Urinary bladder (tissue), 4 donors: Measurements from ENCODE around the gene RGP1. TPM values are rescaled to one million over a fixed set of nuclear protein-coding genes. Genes with fewer than 3 reads are reported as not detected.

Experiments used
- DNase-seq: peaks from one replicate; pipeline ENCODE4 v3.0.0-alpha.2; 2015; ENCODE audit errors: extremely low spot score
- H3K27ac ChIP-seq: one replicate; pipeline ENCODE4 v1.5.1; 2013; ENCODE audit warnings: low read depth, mild to moderate bottlenecking, moderate library complexity
- H3K36me3 ChIP-seq: one replicate; pipeline ENCODE4 v1.6.1; 2013; ENCODE audit warnings: mild to moderate bottlenecking, moderate library complexity; ENCODE audit not compliant: insufficient read depth
- H3K4me1 ChIP-seq: one replicate; pipeline ENCODE4 v1.6.1; 2013; ENCODE audit warnings: mild to moderate bottlenecking, moderate library complexity; ENCODE audit not compliant: insufficient read depth
- H3K4me3 ChIP-seq: one replicate; pipeline ENCODE4 v1.5.1; 2013; ENCODE audit warnings: low read depth, low read length
- WGBS: extraction: QIAGEN DNeasy Blood & Tissue Kit; methylation state at CpG from one replicate; pipeline ENCODE4 v1.1.7; 2013; 5-methylcytosine and 5-hydroxymethylcytosine counted together
- polyA plus RNA-seq: library from polyadenylated mRNA; stranded (reverse); fragments of 200-250 nt; gene quantifications from one replicate; pipeline ENCODE4 v1.2.3, GENCODE V29; 2013
- total RNA-seq: library from RNA; depleted of rRNA; stranded (reverse); fragments of >200 nt; gene quantifications from one replicate; pipeline ENCODE4 v1.2.3, GENCODE V29; 2014
- donor health status: healthy with polysubstance abuse.
- donor health status: healthy.

RGP1 gene
- total and polyA plus RNA-seq, 2 donors = 12.1 to 16.7 TPM

DNA sequence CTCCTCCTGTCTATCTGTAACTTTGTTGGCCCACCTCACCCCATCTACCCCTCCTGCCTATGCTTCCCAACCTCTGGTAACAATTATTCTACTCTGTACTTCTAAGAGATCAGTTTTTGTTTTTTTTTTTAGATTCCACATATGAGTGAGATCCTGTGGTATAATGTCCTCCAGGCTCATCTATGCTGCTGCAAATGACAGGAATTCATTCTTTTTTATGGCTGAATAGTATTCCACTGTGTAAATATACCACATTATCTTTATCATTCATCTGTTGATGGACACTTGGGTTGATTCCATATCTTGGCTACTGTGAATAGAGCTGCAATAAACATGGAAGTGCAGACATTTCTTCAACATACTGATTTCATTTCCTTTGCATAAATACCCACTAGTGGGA, 34.3 kb downstream of the RGP1 start:
- DNase-seq = no peak
- Histone ChIP-seq H3K4me3 (no peak overlapping the region), H3K36me3 (peaks cover 2% of the 10 kb centered on the region), H3K27ac (no peak overlapping the region), H3K4me1 (no peaks in the 10 kb centered on the region)

GRCh38 chr9:35789541-35789940, 40.5 kb downstream of the RGP1 start:
- WGBS = 95% methylated on average over 2 of the region's 2 CpGs
- no peak for DNase-seq
- Histone ChIP-seq H3K27ac (no peak overlapping the region), H3K36me3 (peaks cover 2% of the 10 kb centered on the region), H3K4me1 (peaks cover 1% of the 10 kb centered on the region), H3K4me3 (no peak overlapping the region)

- 34% methylated on average over 4 of the region's 4 CpGs for WGBS
- Histone ChIP-seq H3K27ac (no peak overlapping the region), H3K4me1 (peaks cover 1% of the 10 kb centered on the region), H3K36me3 (peaks cover 2% of the 10 kb centered on the region), H3K4me3 (no peak overlapping the region)
- DNase-seq = no peak
Measured at GRCh38 chr9:35790025-35790384, 40.9 kb downstream of the RGP1 start.

GRCh38 chr9:35790385-35791296, 41.6 kb downstream of the RGP1 start:
- Histone ChIP-seq H3K4me1 (peaks cover 1% of the 10 kb centered on the region), H3K27ac (peak overlapping the region; percentile 11), H3K36me3 (no peaks in the 10 kb centered on the region), H3K4me3 (peak overlapping the region; percentile 56)
- peak; percentile 76 for DNase-seq
- WGBS = 30% methylated on average over 37 of the region's 37 CpGs

- H3K27ac ChIP-seq = peak within 1 kb of the TSS; percentile 11
- H3K36me3 ChIP-seq = no peaks in the 10 kb centered on the region
- peaks cover 1% of the 10 kb centered on the region for H3K4me1 ChIP-seq
- WGBS = 7% methylated on average over 63 of the region's 64 CpGs
- H3K4me3 ChIP-seq = peak within 1 kb of the TSS; percentile 56
- no peak for DNase-seq
Measured at GRCh38 chr9:35791297-35791921, 42.3 kb downstream of the RGP1 start, which contains the start of gene NPR2. NPR2 (plus strand) TSS chr9:35791591; CDS start chr9:35792409, 818 bp downstream.

GRCh38 chr9:35792024-35792813, 43.1 kb downstream of the RGP1 start:
- H3K27ac ChIP-seq = no peak overlapping the region

GRCh38 chr9:35792826-35793225, 43.7 kb downstream of the RGP1 start:
- Histone ChIP-seq H3K27ac (no peak overlapping the region), H3K4me1 (peaks cover 1% of the 10 kb centered on the region), H3K4me3 (no peak overlapping the region)

More at GRCh38 chr9:35792024-35792813, 43.1 kb downstream of the RGP1 start:
- H3K4me3 ChIP-seq = peak overlapping the region; percentile 56
- DNase-seq = no peak
- H3K36me3 ChIP-seq = no peaks in the 10 kb centered on the region
- H3K4me1 ChIP-seq = peaks cover 1% of the 10 kb centered on the region
- WGBS = 72% methylated on average over 34 of the region's 34 CpGs

DNA sequence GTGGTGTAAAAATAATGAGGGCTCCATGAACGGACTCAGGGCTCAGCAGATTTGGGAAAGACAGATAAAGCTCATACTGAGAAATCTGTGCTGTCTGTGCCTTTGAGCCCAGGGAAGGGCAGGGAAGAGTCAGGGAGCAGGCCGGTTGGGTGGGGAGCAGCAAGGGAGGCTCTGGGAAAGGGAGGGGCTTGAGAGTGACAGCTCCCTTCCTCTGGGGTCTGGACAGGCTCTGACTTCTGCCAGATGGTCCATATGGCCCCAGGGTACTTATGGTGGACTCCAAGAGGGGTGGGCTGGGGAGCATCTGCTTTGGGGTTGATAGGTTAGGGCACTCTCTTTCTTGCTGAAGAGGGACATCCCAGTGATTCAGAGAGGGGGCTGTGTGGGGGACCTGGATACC, 44.4 kb downstream of the RGP1 start:
- 45% methylated on average over 2 of the region's 2 CpGs for WGBS
- Histone ChIP-seq H3K27ac (no peak overlapping the region), H3K36me3 (no peaks in the 10 kb centered on the region), H3K4me3 (no peak overlapping the region), H3K4me1 (peaks cover 1% of the 10 kb centered on the region)
- DNase-seq = no peak

More at GRCh38 chr9:35792826-35793225, 43.7 kb downstream of the RGP1 start:
- 87% methylated on average over 14 of the region's 14 CpGs for WGBS
- DNase-seq = no peak
- H3K36me3 ChIP-seq = no peaks in the 10 kb centered on the region

- H3K27ac ChIP-seq = no peak overlapping the region
- no peaks in the 10 kb centered on the region for H3K36me3 ChIP-seq
- no peak for DNase-seq
- H3K4me1 ChIP-seq = peaks cover 1% of the 10 kb centered on the region
- H3K4me3 ChIP-seq = no peak overlapping the region
Measured at GRCh38 chr9:35795695-35796094, 46.6 kb downstream of the RGP1 start.

DNA sequence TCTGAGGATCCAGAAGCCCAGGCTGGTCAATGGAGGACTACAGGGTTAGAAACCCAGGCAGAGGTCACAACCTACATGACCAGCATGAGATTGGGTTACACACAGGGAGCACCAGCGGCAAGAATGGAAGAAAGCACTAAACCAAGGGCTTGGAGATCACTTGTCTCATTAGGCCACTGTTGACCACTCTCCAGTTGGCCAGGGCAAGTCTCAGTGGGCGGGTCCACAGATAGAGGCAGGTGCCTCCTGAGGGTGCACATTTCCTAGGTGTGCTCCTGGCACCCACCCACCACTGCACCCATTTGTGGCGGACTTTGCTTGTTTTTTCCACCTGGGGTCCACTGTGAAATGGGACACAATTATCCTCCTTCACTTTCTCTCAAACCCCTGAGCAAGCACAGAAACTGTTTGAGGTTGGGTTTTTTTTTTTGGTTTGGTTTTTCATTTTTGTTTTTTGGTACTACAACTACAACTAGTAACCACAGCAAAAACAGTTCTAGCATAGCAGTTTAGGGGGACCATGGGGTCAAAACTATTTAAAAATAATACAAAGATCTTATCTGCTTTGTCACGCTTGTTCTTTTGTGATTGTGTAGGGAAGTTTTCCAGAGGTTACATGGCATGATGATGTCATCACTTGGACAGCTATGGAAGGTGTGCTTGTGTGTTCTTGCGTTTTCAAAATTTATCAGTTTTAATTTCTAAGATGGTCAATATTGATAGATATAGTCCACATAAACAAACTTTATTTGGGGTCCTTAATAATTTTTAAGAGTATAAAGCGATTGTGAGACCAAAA, 48.4 kb downstream of the RGP1 start:
- no peak overlapping the region for H3K27ac ChIP-seq
- H3K36me3 ChIP-seq = no peaks in the 10 kb centered on the region
- H3K4me1 ChIP-seq = no peaks in the 10 kb centered on the region
- no peak overlapping the region for H3K4me3 ChIP-seq
- WGBS = 86% methylated on average over 6 of the region's 6 CpGs
- no peak for DNase-seq

DNA sequence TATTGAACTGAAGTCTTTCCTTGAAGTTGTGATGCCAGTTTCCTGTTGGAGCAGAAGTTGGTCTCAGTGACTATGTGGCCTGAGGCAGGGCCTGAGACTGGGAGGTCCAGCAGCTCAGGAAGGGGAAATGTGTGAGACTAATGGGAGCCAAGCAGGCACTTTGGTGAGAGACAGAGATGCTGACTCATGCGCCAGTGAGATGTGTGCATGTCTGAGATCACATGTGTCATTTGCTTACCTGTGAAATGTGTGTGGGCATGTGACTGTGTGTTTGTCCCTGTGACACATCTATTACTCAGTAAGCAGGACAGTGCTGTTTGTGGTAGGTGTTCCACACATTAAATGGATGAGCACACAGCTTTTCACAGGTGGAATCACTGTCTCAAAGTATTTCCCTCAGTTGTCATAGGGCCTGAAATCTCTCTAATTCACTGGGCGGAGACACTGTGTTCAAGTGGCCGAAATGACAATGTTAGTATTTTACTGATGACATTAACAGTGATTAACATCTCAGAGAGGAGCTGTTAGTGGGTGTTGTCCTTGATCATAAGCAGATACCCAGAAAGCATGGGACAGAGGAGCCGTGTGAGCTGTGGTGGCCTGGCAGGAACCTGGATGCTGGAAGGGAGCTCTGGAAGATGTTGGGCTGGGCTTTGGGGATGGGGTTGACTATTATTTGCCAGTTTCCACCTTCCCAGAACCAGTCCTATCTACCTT, 49.7 kb downstream of the RGP1 start:
- H3K27ac ChIP-seq = no peak overlapping the region
- no peak overlapping the region for H3K4me3 ChIP-seq
- H3K36me3 ChIP-seq = no peaks in the 10 kb centered on the region
- no peak for DNase-seq
- WGBS = 89% methylated on average over 4 of the region's 4 CpGs
- H3K4me1 ChIP-seq = no peaks in the 10 kb centered on the region

GRCh38 chr9:35800530-35800929, 51.4 kb downstream of the RGP1 start:
- Histone ChIP-seq H3K36me3 (no peaks in the 10 kb centered on the region), H3K27ac (no peak overlapping the region), H3K4me3 (no peak overlapping the region), H3K4me1 (no peaks in the 10 kb centered on the region)
- WGBS = 82% methylated on average over 7 of the region's 7 CpGs
- no peak for DNase-seq
